Lower leg skin (tissue), 3 donors: ENCODE measurements around the gene SIGLEC9.

Experiments used
- CTCF ChIP-seq, 3 donors: fragments of 450-650 bp; IDR thresholded peaks; one replicate each; pipeline ENCODE4 v1.5.1; 2016; ENCODE audit warnings: antibody characterized with exemption in 3 of 3, mild to moderate bottlenecking in 3 of 3, moderate library complexity in 2 of 3
- POLR2A ChIP-seq, 2 donors: fragments of 450-650 bp; IDR thresholded peaks; one replicate each; pipeline ENCODE4 v1.6.1; 2016 to 2017; ENCODE audit warnings: antibody characterized with exemption in 2 of 2, mild to moderate bottlenecking in 1 of 2, moderate library complexity in 1 of 2

- no peak for TF ChIP-seq CTCF (IDR thresholded peaks at IDR 0.05)
- TF ChIP-seq POLR2A (IDR thresholded peaks at IDR 0.05): no peak
Measured at GRCh38 chr19:51075998-51076397, 48.7 kb upstream of the SIGLEC9 start.
